ENCODE data around the gene DOCK4.

Gene DOCK4

DNA sequence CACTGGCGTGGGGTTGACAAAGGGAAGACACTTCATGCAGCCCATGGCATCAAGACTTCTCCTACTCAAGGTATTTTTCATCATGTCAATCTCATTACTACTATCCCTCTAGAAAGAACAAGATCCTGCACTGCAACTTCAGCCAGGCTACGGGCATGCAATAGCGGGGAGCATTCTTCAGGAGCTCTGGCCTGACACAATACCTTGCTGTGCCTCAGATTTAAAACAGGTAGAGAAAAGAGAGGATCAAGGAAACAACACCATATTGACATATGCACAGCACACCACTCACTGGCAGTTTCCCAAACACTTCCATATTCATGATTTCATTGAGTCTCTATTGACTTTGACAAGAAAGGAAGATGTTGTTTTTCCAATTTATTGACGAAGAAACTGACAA, 51.5 kb downstream of the DOCK4 start:
- DNase-seq = no peak

DNA sequence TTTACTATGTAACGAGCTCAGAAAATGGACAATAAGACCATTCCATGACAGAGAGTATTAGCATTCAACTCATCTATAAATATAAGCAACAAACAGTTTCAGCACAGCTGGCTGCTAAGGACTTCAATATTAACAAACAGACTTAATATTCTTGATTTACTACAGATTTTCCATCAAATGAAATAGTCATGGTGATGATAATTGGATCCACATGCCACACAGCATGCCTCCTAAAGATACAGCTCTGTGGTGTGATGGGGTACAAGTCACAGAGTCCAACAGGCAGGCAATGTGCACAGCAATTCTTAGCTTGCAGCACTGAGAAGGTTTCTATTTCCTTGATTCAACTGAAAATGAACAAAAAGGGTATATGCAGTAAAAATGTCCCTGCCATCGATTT, 54.0 kb downstream of the DOCK4 start:
- no peak for DNase-seq

DNA sequence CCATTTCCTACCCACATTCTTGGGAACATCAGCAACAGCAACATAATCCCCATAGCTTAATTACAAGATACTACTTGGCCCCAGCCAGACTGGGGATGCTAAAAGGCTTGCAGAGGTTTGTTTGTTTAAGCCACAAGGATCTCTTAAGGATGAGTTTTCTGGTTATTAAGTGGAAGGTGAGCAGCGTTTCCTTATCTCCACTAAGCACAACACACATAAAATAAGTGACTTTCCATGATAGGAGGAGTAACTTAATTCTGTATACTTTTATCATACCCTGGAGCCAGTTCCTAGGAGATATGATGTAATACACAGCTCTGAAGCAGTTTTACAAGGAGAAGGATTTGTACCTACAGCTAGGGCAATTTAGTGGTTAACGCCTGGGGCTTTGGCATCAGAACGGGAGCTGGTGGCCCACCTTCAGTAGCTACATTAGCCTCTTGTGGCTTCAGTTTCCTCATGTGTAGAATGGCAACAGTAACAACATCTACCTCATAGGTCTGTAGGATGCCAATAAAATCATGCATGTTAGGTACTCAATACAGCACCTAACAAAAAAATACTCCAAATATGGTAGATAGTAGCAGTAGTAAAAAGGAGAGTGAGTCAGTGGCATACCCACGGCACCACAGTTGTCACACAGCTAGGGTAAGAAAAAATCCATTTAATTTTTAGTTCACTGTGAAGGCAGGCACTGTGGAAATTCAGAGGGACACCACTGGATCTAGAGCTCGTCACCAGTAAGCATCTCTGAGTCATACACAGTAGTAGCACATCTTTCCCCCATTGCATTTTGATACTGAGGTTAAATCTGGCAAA, 55.2 kb downstream of the DOCK4 start:
- DNase-seq = no peak

DNA sequence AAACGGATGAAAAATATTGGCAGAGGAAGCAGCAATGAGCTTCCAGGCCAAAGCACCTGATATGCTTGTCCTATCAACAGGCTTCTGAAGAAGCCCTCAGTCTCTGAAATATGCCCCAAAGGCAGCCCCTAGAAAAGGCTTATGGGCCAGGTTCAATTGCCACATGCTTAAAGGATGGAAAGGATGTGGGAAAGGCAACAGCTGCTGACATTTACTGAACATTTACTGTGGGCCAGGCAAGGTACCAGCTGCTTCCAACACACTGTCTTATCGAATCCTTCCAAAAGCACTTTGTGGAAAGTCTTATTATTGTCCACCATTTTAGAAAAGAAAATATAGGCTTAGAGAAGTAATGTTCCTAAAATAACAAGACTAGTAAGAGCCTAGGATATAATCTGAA, 56.5 kb downstream of the DOCK4 start:
- no peak for DNase-seq

DNA sequence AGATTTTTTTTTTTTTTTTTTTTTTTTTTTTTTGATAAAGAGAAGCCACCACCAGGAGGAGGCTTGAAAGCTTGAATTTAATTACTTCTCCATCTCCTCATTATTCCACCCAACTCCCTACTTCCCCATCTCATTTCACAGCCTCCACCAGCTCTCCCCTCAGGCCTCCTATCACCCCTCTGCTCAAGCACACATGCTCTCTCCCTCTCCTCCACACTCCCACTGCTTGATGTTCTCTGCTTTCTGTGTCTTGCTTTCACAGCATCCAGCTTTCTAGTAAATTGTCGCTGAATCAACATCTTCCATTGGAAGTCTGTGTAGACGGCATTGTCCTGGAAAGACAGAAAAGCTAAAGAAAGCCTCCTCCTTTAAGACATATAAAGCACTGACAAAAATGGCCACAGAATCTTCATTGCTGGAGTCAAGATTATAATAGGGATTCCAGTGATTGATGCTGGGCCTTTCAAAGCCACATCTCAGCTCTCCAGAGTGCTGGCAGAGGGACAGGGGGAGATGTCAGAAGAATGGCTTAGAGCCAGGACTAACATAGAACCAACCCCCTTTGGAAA, 58.3 kb downstream of the DOCK4 start:
- no peak for DNase-seq

DNA sequence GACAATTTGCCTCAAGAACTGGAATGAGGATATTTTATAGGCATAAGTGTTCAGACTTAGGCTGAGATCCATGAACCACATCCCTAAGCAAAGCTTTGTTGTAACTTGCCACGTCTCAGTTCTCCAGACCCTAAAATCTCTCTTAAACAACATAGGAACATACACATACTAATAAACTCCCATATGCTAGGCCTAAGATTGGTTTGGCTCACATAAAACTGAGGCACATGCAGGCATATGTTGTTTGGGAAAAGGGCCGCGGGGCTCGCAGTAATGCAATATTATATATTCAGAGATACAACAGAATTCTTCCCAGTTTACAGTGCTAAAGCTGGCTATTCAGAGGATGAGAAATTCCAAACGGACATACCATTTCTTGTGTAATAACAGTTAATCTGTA, 61.0 kb downstream of the DOCK4 start:
- DNase-seq = no peak

DNA sequence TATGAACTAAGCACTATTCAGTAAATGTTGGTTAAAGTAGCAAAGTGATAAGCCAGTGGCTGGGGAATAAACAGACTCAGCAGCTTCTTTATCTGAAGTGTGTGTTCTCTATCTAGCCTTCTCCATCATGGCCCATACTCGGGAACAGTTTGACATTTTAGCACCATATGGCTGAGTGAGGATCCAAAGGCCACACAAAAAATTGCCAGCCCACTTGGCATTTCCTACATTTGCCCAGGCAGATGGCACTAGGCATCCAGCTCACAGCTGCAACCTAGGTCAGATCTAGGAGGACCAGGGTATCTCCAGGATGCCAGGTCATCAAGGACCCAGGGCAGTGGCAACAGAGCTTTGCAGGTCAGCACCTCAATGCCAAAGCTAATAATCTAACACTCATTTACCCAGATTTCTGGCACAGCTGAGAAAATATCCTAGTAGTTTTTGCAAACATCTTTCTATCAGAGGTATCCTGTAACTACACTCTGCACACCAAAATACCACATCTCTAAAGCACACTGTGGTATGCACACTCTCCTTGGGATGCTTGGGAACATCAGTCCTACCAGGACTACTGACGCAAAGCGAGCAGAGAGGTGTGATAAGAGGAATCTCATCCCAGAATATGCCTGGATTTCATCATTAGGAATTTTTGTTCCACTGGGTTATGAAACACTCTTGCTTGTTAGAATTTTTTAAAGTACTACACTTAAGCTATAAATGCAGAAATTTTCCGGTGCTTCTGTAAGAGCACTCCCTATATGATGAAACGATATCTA, 61.7 kb downstream of the DOCK4 start:
- DNase-seq = no peak

DNA sequence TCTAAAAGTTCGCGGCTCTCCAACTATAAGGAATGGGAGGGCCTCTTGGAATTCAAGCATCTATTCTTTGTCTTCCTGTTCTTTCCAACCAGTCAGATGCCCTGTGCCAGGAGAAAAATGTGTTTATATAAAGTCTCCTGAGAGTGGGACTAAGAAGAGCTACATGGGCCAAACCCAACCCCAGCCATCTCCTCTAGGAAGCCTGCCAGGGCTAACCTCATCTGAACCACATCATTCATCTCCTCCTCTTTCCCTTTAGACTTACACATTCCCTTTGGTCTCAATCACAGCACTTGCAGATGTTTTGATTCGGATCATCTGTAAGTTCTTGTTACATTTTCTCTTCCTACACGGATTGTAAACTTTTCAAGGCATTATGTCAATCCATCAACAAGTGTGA, 62.6 kb downstream of the DOCK4 start:
- no peak for DNase-seq

DNA sequence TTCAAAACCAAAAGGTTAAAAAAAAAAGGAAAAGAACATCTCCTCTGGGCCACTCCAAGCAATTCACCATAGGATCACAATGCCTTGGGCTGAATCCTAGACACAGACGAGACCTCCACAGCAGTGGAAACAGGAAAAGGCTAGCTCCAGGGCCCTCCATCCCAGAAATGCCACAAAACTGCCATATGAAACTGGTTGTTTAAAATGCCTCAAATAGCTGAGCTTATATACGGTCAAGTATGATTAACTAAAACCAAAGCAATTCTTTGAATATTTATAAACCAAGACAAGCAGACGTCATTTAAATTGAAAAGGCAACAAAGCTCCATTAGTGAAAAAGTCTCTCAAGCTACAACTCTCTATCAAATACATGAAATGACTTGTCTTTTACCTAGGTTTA, 63.1 kb downstream of the DOCK4 start:
- no peak for DNase-seq

DNA sequence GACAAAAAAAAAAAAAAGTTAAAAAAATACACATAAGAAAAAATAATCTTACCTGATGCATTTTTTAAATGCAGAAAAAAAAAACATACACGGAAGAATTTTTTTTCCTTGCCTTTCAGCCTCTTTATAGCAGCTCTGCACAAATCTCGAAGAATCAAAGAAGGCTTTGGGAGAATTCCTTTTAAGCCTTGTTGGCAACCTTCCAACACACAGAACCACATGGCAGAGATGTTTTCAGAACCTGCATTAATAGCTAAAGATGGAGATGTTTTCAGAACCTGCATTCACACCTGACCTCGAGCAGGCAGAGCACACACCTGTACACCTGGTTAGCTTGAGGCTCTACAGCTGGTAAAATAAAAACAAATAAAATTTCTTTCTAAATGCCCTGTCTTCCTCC, 65.6 kb downstream of the DOCK4 start:
- no peak for DNase-seq

DNA sequence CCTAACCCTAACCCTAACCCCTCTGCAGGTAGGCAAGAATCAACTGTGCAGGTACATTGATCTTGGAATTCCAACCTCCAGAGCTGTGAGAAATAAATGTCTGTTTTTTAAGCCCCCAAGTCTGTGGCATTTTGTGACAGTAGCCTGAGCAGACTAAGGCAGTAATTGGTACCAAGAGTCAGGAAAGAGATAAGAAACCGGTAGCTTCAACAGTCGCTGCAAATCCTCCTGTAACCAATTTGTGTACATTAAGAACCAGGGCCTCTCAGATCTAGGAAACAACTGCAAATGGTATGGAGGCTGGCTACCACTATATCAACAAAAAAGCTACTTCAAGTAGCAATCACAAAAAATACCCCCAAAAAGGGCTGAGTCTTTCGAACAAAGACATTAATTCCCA, 67.3 kb downstream of the DOCK4 start:
- DNase-seq = no peak

DNA sequence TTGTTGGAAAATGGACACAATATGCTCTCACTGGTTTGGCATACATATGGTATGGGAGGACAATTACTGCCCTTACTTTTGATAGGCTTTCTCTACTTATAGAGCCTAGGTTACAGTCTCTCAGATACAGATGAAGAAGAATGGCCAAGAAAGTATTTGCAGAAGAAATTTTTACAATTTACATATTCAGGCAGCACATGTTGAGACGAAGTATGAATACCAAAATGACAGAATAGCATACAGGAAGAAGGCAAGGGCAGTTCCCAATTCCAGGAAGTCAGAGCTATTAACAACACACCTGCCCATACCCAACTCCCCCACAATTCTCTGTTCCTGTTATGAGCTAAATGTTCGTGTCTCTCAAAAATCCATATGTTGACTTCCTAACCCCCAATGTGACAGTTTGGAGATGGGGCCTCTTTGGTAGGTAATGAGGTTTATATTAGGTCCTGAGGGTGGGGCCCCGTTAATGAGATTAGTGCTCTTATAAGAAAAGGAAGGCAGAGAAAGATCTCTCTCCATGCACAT, 67.8 kb downstream of the DOCK4 start:
- DNase-seq = no peak

DNA sequence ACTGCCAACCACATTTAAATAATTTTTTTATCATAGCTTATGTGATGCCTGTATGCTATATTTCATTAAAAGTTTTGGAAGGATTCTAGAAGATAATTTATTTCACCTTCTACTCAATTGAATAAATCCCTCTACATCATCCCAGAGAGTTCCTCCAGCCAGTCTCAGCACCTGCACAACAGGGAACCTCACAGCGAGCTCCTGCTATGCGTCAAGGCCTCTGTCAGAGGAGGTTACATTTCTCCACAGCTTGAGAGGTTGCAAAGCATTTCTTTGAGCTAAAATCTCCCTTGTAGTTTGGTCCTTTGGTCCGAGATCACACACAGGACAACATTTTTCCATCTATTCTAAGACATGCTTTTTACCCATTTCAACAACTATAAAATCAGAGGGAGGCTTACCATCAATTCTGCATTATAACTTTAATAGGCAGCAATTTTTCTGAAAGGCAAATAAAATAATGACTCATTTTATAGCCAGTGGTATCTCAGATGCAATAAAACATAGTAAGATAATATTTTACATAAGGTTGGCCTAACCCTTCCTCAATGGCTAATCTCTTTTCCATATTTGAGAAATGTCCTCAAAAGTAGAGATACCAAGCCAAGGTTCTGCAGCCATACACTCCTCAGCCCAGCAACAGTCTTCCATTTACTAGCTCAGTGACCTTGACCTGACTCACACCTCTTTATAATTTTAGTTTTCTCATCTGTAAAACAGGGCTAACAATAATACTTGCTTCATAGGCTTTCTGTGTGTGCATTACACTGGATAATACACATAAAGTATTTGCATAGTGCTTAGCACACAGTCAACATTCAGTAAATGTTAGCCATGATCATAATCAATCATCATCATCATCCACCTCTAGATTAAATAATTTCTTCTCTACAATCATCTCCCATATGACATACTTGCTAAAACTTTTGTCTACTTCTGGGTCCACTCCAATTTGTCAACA, 68.8 kb downstream of the DOCK4 start:
- no peak for DNase-seq

DNA sequence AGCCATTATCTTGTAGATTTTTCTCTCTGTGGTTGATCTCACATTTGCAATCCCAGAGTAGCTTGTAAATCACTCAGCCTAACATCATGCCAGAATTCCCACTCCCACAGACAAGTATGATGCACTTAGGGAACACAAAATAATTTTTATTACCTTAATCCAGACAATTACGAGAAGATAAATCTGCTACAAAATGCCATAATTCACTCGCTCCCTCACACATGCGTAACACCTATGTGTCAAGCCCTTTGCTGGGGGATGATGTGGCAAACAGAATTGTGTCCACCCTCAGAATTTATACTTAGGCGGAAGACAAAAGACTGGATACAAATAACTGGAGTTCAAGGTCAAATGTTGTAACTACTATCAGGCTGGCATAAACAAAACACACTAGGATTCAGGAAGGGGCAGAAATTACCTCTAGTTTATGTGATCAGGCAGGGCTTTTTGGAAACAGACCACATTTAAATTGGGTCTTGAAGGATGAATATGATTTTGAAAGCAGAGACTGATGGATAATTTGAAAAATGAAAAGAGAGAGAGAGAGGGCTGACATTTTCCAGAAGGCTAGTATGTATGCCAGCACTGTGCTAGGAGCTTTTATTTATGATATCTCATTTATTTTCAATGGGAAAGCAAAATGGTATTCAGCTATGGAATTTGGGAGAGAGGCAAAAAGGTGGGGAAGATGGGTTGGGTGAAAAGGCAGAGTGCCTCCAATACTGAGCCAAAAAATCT, 69.8 kb downstream of the DOCK4 start:
- DNase-seq = no peak

DNA sequence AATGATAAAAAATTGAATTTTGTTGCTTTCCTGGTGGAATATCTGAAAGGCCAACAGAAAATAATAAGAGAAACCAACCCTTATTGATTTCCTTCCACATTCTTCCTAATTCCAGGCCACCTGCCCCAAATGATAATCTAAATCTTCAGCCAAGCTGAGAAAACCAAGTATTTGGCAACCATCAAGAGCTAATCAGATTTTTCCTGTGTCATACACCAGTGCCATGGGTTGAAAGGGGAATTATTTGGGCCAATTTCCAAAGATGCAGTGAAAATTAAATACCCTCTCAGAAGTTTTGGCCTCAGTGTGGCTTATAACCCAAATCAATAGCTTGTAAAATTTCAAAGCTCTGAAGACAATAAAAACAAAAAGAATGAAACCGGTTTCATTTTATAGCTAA, 70.4 kb downstream of the DOCK4 start:
- DNase-seq = no peak

DNA sequence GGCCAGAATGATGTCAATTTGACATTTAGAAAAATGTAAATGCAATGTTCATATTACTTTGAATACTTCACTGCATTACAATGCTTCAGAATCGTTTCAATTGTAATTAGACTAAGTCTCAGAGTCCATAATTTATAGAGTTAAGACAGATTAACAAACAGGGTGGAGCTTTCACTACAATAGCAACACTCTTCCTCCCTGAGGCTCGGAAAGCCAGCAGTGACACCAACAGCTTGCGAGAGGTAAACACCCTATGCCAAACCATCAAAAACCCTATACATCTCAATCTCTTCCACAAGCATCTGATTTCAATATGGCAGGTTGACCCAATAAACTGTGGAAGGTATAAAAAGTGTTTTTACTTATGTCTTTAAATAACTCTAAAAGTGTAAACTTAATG, 72.2 kb downstream of the DOCK4 start:
- no peak for DNase-seq

DNA sequence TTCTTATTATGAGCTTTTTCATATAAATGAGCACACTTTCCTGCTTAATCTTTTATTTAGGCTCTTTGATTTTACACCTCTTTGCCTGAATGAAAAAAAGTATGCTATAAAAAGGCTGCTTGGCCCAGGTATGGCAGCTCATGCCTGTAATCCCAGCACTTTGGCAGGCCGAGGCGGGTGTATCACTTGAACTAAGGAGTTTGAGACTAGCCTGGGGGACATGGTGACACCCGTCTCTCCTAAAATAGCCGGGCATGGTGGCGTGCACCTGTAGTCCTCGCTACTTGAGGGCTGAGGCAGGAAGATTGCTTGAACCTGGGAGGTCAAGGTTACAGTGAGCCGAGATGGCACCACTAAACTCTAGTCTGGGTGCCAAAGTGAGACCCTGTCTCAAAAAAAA, 72.9 kb downstream of the DOCK4 start:
- no peak for DNase-seq

DNA sequence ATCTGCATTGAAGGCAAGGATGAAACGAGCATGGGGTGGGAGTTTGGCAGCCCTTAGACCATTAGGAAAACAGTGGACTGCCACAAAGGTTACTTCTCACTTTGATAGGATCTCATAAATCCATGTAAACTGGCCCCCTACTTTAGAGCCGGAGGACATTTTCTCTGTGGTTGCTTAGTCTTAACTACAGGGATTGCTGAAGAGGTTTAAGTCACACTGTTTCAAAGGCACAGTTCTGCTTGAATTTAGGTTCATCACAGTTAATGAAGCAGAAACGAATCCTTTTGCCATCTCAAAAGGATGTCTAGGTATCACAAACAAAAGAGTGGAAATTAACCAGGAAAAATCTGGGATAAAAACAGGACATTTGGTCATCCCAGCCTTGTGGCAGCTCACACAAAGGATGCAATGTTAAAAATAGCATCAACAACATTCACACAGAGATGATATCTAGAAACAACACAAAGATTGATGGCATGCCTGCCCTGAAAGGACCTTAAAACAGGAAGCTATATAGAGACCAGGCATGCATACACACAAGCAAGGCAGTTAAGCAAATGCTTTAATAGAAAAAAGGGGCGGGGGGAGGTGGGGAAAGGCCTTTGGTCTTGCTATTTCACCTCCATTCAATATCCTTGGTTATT, 74.0 kb downstream of the DOCK4 start:
- DNase-seq = no peak

DNA sequence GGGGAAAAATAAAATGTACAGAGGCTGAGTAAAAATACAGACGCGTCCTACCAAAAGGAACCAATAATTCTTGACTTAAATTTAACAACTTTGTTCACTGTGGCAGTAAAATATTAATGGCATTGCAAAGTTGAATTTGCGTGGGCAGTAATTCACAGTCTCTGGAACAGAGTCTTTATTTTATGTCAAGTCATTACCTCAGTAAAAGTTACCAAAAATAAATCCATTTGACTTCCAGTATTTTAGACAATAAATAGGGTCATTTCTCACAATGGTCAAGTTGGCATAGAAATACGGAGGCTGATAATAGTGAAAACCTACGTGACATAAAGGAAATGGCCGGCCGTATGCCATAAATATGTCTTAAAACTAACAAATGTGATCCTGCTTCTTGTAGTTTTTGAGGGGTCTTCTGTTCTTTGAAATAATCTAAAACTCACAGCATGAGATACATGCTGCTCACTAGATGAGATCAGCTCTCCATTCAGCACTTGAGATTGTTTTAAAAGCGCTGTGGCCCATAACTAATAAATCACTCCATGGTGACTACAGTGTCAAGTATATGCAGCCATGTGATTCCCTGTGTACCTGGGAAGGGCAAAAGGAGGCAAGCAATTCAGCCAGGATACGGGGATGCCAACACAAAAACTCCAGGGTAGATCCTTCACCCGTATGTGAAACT, 75.3 kb downstream of the DOCK4 start:
- DNase-seq = no peak

DNA sequence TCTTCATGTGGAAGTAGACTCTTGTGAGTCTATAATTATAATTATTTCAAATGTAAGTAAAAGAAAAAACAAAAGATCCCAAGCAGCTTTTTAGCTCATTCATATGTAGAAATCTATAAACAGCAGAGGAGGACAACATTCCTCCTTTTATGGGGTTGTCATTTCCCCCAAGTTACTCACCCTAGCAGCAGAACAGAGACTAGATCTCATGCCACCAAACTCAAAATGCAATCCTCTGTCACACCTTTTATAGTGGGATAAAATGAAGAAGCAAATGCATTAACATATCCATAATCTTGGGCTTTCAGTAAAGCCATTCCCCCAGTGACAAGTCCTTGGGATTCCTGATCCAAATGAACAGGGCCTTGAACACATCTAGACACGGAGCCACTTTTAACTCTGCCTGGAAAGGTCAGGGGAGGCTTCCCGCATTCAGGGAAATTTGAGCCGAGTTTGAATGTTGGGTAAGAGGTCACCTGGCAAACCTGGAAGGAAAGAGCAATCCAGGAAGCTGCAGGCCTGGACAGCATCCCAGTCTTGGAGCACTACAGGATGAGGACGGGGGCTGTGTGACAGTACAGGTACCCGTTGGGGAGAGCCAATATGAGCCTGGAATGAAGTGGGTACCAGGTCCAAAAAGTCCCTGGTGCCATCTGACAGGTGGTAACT, 76.4 kb downstream of the DOCK4 start:
- DNase-seq = no peak

Data from stimulated activated CD4-positive, alpha-beta T cell treated with anti-CD3 and anti-CD28 coated beads, Interleukin-12 subunit alpha, Interleukin-12 subunit beta, amount 100 ng/mL, for 4 hours (primary cell).